A673 (cell line): ENCODE measurements around the gene TSPAN12. TPM values are rescaled to one million over a fixed set of nuclear protein-coding genes. Genes with fewer than 3 reads are reported as not detected.

Experiments used
- BruUV-seq: library from RNA; stranded (reverse); fragments of 400-500 nt; replicated peaks from 2 replicates; lab custom pipeline; 2021; lab: Mats Ljungman, UMichigan
- CTCF ChIA-PET: fragments of 300-600 bp; sonication (Branson Sonifier 250); formaldehyde crosslinking; loops from one replicate; lab custom pipeline; 2022; ENCODE audit warnings: antibody characterized with exemption; lab: Charles Lee
- POLR2A ChIA-PET: fragments of 300-600 bp; sonication (Branson Sonifier 250); formaldehyde crosslinking; loops from one replicate; lab custom pipeline; 2022; ENCODE audit warnings: antibody characterized with exemption; ENCODE audit not compliant: low non-redundant PET; lab: Charles Lee
- DNase-seq: peaks from one replicate; pipeline ENCODE4 v3.0.0-alpha.2; 2015; ENCODE audit warnings: low spot score
- H3K27ac ChIP-seq: fragments of 200-600 bp; sonication (generic); 2 replicates; pipeline ENCODE4 v1.5.1; 2016; ENCODE audit warnings: mixed run types, low read depth, mild to moderate bottlenecking, mixed read lengths, antibody characterized with exemption, low read length; ENCODE audit not compliant: poor library complexity, severe bottlenecking
- H3K27me3 ChIP-seq: fragments of 200-600 bp; sonication (generic); replicated peaks from 2 replicates; pipeline ENCODE4 v1.6.1; 2017; ENCODE audit warnings: mixed run types, low read depth, mild to moderate bottlenecking, mixed read lengths, antibody characterized with exemption, low read length; ENCODE audit not compliant: insufficient read depth, poor library complexity
- H3K36me3 ChIP-seq: fragments of 200-600 bp; sonication (generic); 2 replicates; pipeline ENCODE4 v1.6.1; 2016; ENCODE audit warnings: mixed run types, mild to moderate bottlenecking, mixed read lengths, antibody characterized with exemption, low read length; ENCODE audit not compliant: insufficient read depth, poor library complexity, severe bottlenecking
- H3K4me1 ChIP-seq: fragments of 200-600 bp; sonication (generic); 2 replicates; pipeline ENCODE4 v1.6.1; 2017; ENCODE audit warnings: mixed run types, mild to moderate bottlenecking, mixed read lengths, antibody characterized with exemption, low read length; ENCODE audit not compliant: insufficient read depth, poor library complexity, severe bottlenecking
- H3K4me3 ChIP-seq: fragments of 200-600 bp; sonication (generic); 2 replicates; pipeline ENCODE4 v1.5.1; 2016; ENCODE audit warnings: low read depth, mixed run types, mild to moderate bottlenecking, mixed read lengths, low read length; ENCODE audit not compliant: poor library complexity, severe bottlenecking
- H3K9me3 ChIP-seq: fragments of 200-600 bp; sonication (generic); 2 replicates; pipeline ENCODE4 v1.6.1; 2016; ENCODE audit warnings: mixed run types, low read depth, mild to moderate bottlenecking, mixed read lengths, antibody characterized with exemption, low read length; ENCODE audit not compliant: poor library complexity, severe bottlenecking
- CTCF ChIP-seq: fragments of 300-800, 200-600 bp; sonication (generic); conservative IDR thresholded peaks from 2 replicates; pipeline ENCODE4 v1.5.1; 2017; ENCODE audit warnings: low read depth, mild to moderate bottlenecking, antibody characterized with exemption, low read length, moderate library complexity, mixed read lengths
- EZH2 ChIP-seq: fragments of 200-600 bp; sonication (generic); IDR thresholded peaks from 2 replicates; pipeline ENCODE4 v1.6.1; 2017; ENCODE audit warnings: borderline replicate concordance, low read depth, mild to moderate bottlenecking, mixed read lengths, antibody characterized with exemption, low read length; ENCODE audit not compliant: poor library complexity, severe bottlenecking
- intact Hi-C: fragments of 100-400 bp; cut with micrococcal nuclease; formaldehyde crosslinking; loops from one replicate; pipeline ENCODE4 v1.10.0; 2022; ENCODE audit not compliant: unreplicated experiment
- total RNA-seq: library from RNA; stranded (reverse); gene quantifications from 2 replicates; pipeline ENCODE4 v1.2.3, GENCODE V29; 2021

The TSPAN12 gene
- total RNA-seq, 1 experiment from 2014 or later = 1.5 TPM

- Histone ChIP-seq H3K27me3 (no peaks in the 10 kb centered on the region), H3K4me1 (no peaks in the 10 kb centered on the region), H3K36me3 (no peaks in the 10 kb centered on the region), H3K4me3 (no peak overlapping the region), H3K27ac (no peak overlapping the region), H3K9me3 (no peaks in the 10 kb centered on the region)
- TF ChIP-seq EZH2 = no peak
- TF ChIP-seq CTCF = no peak
- DNase-seq = no peak
- CTCF ChIA-PET = no interaction called here
- intact Hi-C loops = no loop called here
- no TSS peak for BruUV-seq
- POLR2A ChIA-PET = no interaction called here
Observed at GRCh38 chr7:120813546-120814252, 44.2 kb downstream of the TSPAN12 start.

- intact Hi-C loops = no loop called here
- Histone ChIP-seq H3K27me3 (no peaks in the 10 kb centered on the region), H3K9me3 (no peaks in the 10 kb centered on the region), H3K4me3 (no peak overlapping the region), H3K27ac (no peak overlapping the region), H3K36me3 (no peaks in the 10 kb centered on the region), H3K4me1 (no peaks in the 10 kb centered on the region)
- TF ChIP-seq EZH2 = no peak
- TF ChIP-seq CTCF = no peak
- ChIA-PET CTCF (no interaction called here), POLR2A (no interaction called here)
- no TSS peak for BruUV-seq
- DNase-seq = no peak
Observed at GRCh38 chr7:120813089-120813488, 44.9 kb downstream of the TSPAN12 start.

DNA sequence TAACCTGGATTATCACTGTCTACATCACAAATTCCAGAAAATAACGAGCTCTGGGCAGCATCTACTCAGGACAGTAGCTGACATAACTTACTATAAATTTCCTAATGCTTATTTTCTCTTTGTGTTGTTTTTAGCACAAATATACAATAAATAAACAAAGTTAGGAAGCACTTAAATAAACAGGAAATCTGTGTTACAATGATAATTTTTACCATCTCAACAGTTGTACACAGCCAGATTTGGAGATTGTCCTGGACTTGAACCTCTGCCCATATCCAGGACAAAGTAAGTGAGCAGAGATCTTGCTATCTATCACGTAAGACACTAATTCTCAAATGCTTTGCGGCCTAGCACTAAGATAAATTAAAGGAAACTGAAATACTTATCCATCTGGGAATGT, 48.7 kb downstream of the TSPAN12 start:
- Histone ChIP-seq H3K9me3 (no peaks in the 10 kb centered on the region), H3K27me3 (no peaks in the 10 kb centered on the region), H3K27ac (no peak overlapping the region), H3K4me1 (peaks cover 6% of the 10 kb centered on the region), H3K36me3 (no peaks in the 10 kb centered on the region), H3K4me3 (no peak overlapping the region)
- ChIA-PET CTCF (interaction anchor here (0.6 kb wide), 1 partner anchor 125 kb away, joined by 3 read pairs; no protein-coding TSS in a partner anchor), POLR2A (no interaction called here)
- no TSS peak for BruUV-seq
- TF ChIP-seq CTCF = no peak
- TF ChIP-seq EZH2 = no peak
- intact Hi-C loops = loop anchor here (5.0 kb wide), 2 partner anchors 48 to 298 kb away; partner anchors contain the start of gene TSPAN12
- no peak for DNase-seq
